AG10803 (cell line): ENCODE data around the gene MRPL9.
A peak's percentile ranks its signal among the peaks of the same experiment; 100 is the strongest.
"Not testable (repeated sequence)": the region's sequence is repeated elsewhere in the genome, so short reads cannot be mapped to it uniquely, and the experiment has no call there.

Experiments
- DNase-seq: peaks from one replicate; pipeline ENCODE4 v3.0.0; 2010; ENCODE audit warnings: low read depth
- H3K4me3 ChIP-seq: 2 replicates; pipeline ENCODE4 v1.5.1; 2011; ENCODE audit warnings: mild to moderate bottlenecking, low read length, control low read depth
- CTCF ChIP-seq: conservative IDR thresholded peaks from 2 replicates; pipeline ENCODE4 v1.5.1; 2011; ENCODE audit warnings: mild to moderate bottlenecking, low read length, control low read depth, inconsistent platforms

The MRPL9 gene

GRCh38 chr1:151774256-151774922 lies 11.1 kb upstream of the MRPL9 start:
- no peak for TF ChIP-seq CTCF
- no peak for DNase-seq
- H3K4me3 ChIP-seq: no peak overlapping the region

GRCh38 chr1:151773702-151774101 lies 10.4 kb upstream of the MRPL9 start:
- DNase-seq: peak; percentile 1
- no peak overlapping the region for H3K4me3 ChIP-seq
- no peak for TF ChIP-seq CTCF

- not testable (repeated sequence) for DNase-seq
These were observed 6.0 kb upstream of the MRPL9 start for GRCh38 chr1:151769270-151769669.

GRCh38 chr1:151768351-151769066 lies 5.2 kb upstream of the MRPL9 start:
- not testable (repeated sequence) for H3K4me3 ChIP-seq, DNase-seq

More at GRCh38 chr1:151769270-151769669, 6.0 kb upstream of the MRPL9 start:
- H3K4me3 ChIP-seq: not testable (repeated sequence)

GRCh38 chr1:151763990-151764389 lies 694 bp upstream of the MRPL9 start:
- DNase-seq: peak; percentile 1
- TF ChIP-seq CTCF: no peak
- H3K4me3 ChIP-seq: peak overlapping the region; percentile 84

GRCh38 chr1:151760597-151761385 lies 2.5 kb downstream of the MRPL9 start:
- no peak overlapping the region for H3K4me3 ChIP-seq
- no peak for TF ChIP-seq CTCF
- no peak for DNase-seq

- no peak for DNase-seq
- no peak overlapping the region for H3K4me3 ChIP-seq
- TF ChIP-seq CTCF: no peak
These were observed 4.1 kb downstream of the MRPL9 start for GRCh38 chr1:151759241-151759640.

GRCh38 chr1:151756291-151756690 lies 7.0 kb downstream of the MRPL9 start:
- DNase-seq: peak; percentile 14

More at GRCh38 chr1:151756291-151756690, 7.0 kb downstream of the MRPL9 start:
- TF ChIP-seq CTCF: no peak
- no peak overlapping the region for H3K4me3 ChIP-seq
